ENCODE results near the gene LMO7.
"Not testable (repeated sequence)": the region's sequence is repeated elsewhere in the genome, so short reads cannot be mapped to it uniquely, and the experiment has no call there.

Gene LMO7

GRCh38 chr13:75749407-75749806, 113.3 kb downstream of the LMO7 start:
- DNase-seq: no peak

GRCh38 chr13:75751350-75751749, 115.2 kb downstream of the LMO7 start:
- no peak for DNase-seq

GRCh38 chr13:75752826-75753225, 116.7 kb downstream of the LMO7 start:
- no peak for DNase-seq

DNA sequence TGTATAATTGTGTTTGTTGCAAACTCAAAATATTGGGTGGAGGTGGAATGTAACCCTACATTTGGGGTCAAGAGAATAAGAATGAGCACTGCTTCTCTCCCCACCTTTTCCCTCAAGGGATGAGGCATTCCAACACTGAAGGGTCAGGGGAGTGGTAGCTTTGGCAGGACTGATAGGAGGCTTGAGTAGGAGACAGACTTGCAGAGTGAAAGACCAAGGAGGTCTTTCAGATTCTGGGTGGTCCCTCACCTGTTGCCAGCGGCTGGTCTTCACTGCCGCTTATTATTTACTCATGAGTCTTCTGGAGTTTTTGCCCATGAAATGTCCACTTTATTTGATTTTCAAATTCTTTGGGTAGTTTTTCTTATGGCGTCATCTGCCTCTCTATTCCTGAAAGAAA, 118.8 kb downstream of the LMO7 start:
- DNase-seq: no peak

DNA sequence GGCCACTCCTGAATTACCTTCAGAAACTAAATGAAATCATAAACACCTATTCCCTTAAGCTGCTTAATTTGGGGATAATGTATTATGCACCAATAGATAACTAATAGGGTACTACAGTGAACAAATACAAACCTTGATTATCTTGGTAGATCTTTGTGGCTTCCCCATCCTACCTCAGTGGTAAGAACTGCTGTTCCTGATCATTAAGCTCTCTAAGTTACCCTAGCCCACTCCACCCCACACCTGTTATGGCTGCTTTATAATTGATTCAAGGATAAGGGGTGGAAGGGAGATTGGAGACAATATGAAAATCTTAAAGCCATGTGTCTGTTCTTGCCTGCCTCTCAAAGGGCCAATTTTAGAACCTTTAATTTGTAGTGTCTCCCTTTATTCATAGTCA, 121.2 kb downstream of the LMO7 start:
- DNase-seq: no peak

DNA sequence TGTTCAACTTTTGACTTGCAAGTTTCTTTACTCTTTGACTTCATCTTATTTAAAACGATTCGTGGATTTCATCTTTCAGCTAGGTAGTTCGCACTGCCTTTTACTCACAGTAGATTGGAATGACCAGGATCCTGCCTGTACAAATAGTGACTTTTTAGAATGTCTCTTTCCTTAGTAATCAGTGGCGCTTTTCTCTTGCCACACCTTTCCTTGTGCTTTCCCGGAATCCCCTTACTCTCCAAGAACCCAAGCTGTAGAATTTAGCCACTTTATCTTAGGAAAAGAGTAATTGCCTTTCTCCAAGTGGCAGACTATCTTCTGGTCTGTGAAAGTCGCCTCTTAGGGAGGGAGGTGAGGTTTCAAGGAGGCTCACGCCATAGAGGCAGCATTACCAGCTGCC, 123.4 kb downstream of the LMO7 start:
- DNase-seq: no peak

- DNase-seq: no peak
Observed at GRCh38 chr13:75760131-75761021, 124.2 kb downstream of the LMO7 start.

DNA sequence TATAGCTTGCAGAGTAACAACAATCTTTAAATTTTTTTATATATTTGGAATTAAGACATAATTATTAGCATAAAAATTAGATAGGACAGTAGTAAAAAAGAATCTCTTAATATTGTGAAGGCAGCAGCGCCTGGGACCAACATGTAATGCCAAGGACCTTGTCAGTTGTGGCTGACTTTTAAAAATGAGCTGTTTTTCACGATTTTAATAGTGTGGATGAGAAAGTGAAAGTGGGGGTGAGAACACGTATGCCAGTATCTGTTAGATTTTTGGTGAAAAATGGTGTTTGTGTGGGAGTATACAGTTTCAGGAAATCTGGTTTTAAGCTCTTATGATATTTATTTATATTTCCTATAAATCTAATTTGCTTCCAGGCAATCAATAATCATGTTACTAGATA, 125.2 kb downstream of the LMO7 start:
- no peak for DNase-seq

- DNase-seq: no peak
Observed at GRCh38 chr13:75762076-75762937, 126.2 kb downstream of the LMO7 start.

- no peak for DNase-seq
Observed at GRCh38 chr13:75762955-75763354, 126.8 kb downstream of the LMO7 start.

DNA sequence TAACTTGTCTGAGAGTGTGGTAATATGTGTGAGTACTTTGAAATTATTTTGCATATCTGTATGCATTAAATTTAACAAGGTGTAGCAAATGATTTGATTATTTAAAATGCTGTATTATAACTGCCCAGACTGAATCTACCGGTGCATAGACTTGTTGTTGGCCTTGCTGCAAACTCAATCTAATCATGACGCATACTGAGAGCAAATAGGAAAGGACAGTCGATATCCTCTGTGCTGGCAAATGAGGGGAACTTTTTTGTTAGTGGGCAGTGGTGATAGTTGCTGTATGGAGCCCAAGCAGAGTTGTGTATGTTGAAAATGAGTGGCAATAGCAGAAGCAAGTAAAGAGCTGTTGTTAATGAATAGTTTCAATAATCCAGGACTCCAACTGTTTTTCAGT, 127.4 kb downstream of the LMO7 start:
- DNase-seq: no peak

- DNase-seq: no peak
Observed at GRCh38 chr13:75764251-75764925, 128.3 kb downstream of the LMO7 start.

- no peak for DNase-seq
Observed at GRCh38 chr13:75764926-75765310, 128.8 kb downstream of the LMO7 start.

DNA sequence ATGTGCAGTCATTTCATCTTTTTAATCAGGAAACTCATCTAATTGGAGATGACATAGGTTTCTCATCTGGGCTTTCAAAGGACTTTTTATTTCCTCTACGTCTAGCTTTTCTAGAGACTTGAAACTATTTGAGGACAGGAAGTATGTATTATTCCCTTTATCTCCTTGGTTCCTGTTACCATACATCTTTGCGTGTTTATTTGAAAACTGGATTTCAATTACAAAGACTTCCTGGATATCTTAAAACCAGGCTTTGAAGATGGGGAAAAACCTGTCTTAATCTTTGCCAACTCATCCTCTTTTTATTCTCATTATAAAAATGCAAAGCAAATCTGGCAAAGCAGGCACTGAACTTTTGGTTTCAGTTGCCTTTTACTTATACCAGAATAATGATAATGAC, 130.5 kb downstream of the LMO7 start:
- DNase-seq: no peak

DNA sequence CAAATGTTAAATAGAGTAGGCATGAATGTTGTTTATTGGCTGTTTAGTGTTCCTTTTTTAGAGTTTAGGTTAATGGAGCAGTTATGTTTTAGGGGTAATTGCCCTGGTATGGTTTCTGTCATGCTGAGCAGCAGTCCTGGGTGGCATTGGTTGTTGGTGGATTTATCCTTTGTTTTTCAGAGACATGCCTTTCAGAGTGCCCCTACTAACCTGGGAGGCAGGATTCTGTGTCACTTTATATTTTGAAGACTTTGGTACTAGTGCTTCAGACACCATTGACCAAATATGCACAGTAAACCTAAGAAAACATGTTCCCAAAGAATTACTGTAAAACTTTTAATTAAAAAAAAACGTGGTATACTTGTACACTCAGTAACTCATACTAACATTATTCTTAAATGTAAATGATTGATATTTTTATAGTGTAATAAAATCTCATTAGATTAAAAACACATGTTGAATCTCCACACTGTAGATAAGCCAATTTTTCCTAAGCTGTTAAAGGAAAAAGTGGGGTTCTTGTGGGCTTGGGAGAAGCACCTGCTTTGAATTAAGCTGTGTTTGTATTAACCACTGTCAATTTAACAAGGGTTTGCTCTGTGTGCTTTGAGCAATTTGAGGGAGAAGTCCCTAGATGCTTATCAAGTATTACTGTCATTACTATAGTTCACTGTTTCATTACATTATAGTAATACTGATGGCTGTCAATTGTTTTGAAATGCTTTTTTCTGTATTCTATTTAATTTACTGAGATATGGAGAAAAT, 133.2 kb downstream of the LMO7 start:
- DNase-seq: no peak

DNA sequence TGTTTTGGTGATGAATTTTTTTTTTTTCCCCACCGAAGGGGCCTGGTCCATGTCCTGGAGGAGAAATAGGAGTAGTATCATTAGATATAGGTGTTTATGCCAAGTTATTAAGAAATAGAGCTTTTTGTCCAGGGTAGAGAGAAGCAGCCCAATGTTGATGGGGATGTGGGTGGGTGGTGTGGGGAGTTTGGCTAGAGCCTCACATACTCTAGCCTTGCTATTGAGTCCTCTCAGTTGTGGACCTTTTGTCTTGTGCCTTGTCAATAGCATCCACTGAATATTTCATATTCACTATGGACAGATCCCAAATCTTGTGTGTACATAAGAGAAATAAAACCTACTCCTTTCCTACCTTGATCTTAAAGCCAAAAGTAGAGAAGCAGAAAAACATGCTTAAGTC, 134.0 kb downstream of the LMO7 start:
- no peak for DNase-seq

DNA sequence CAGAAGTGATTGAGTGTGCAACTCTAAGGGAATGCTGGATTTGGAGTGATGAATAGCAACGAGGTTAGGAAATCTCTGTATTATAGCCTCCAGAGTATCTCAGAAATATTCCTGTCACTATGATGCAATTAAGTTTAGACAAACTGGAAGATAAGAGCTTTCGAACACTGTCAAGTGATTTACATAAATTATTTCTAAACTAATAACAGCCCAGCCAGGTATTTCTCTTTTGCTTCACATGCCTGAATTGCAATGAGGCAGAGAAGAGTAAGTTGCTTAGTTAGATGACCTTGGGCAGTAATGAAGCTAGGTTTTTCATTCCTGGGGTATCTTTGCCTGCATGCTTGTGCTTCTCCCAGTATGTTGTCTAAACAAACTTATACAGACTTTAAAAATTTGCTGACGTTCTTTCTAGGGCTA, 134.5 kb downstream of the LMO7 start:
- no peak for DNase-seq

GRCh38 chr13:75771226-75771625, 135.1 kb downstream of the LMO7 start:
- DNase-seq: no peak

- no peak for DNase-seq
Observed at GRCh38 chr13:75771818-75772217, 135.7 kb downstream of the LMO7 start.

- DNase-seq: no peak
Observed at GRCh38 chr13:75774176-75774575, 138.0 kb downstream of the LMO7 start.

GRCh38 chr13:75776550-75776949, 140.4 kb downstream of the LMO7 start:
- DNase-seq: no peak

DNA sequence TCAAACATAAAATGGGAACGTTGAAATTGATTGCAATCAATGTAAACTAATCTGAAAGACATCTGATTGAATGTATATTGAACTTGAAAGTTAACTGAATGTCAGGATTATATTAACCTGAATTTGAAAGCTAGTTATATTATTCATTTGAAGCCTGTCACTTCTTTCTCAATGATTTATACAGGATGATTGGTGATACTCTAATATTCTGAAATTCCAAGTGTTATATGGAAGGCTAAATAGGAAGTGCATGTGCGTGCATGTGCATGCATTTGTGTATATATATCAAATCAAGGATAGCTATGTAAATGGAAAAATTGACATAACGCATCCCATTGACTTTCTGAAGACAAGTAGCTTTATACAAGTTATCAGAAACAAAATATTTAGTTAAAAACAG, 143.3 kb downstream of the LMO7 start:
- no peak for DNase-seq

DNA sequence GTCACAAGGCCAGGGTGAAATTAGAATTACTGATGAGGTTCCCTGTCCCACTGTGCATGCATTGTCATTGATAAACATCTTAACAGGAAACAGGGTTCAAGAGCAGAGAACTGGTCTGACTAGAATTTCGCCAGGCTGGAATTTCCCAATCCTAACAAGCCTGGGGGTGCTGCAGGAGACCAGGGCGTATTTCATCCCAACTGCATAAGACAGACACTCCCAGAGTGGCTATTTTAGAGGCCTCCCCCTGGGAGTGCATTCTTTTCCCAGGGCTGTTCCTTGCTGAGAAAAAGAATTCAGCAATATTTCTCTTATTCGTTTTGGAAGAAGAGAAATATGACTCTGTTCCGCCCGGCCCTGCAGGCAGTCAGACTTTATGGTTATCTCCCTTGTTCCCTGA, 144.0 kb downstream of the LMO7 start:
- not testable (repeated sequence) for DNase-seq

Data from activated CD4-positive, alpha-beta T cell treated with anti-CD3 and anti-CD28 coated beads for 1 hour (primary cell).